T-helper 2 cell (primary cell): Measurements from ENCODE around the gene SALL3.

Experiments
- DNase-seq, 5 experiments: peaks; one replicate each; pipeline versions ENCODE4 v3.0.0 to v3.0.0-alpha.2; 2012 to 2022

The SALL3 gene

DNA sequence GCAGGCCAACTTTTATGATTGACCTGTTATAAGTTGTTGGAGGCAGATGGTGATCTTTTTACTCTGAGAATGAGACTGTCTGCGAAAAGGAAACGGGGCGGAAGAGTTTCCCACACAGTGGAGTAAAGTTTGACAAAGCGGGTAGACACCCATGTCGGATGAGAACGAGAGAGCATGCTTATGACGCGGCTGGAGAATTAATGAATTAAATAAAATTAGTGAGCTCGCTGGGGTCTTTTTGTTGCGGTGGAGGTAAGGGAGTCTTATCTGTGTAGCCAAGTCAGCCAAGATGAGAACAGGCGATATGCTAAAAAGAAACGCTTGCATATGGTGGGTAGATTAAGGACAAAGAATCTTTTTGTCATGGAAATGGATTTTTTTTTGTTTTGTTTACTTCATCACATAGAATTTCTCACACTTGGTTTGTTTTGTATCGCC lies 1.8 kb downstream of the SALL3 start:
- DNase-seq, result no peak

GRCh38 chr18:78981989-78982620 lies 2.5 kb downstream of the SALL3 start:
- DNase-seq, result no peak

DNA sequence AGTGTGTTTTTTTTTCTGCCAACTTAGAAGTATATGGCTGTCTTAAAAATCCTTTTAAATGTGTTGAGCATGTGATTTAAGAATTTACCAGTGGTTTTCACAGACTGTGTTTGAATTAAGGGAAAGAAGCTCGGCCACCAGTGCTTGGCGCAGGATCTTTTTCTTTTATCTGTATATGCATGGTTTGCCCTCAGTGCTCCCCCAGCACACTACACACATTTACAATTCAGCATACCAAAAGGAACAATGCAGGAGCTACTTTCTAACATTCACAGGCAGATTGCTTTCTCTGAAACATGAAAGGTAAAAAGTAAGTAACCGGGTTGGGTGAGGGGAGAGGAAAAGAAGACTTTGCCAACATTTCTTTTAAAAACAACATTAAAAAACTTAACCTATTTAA lies 3.9 kb downstream of the SALL3 start:
- no peak for DNase-seq

- DNase-seq, result peak in 1 of 5 experiments; percentile 44
These were observed 5.5 kb downstream of the SALL3 start for GRCh38 chr18:78984941-78985784.

GRCh38 chr18:78986018-78986481 lies 6.4 kb downstream of the SALL3 start:
- no peak for DNase-seq

GRCh38 chr18:78991446-78991845 lies 11.8 kb downstream of the SALL3 start:
- no peak for DNase-seq

- DNase-seq, result no peak
These were observed 12.7 kb downstream of the SALL3 start for GRCh38 chr18:78992041-78993011.

GRCh38 chr18:78993014-78993926 lies 13.7 kb downstream of the SALL3 start:
- DNase-seq, result no peak

DNA sequence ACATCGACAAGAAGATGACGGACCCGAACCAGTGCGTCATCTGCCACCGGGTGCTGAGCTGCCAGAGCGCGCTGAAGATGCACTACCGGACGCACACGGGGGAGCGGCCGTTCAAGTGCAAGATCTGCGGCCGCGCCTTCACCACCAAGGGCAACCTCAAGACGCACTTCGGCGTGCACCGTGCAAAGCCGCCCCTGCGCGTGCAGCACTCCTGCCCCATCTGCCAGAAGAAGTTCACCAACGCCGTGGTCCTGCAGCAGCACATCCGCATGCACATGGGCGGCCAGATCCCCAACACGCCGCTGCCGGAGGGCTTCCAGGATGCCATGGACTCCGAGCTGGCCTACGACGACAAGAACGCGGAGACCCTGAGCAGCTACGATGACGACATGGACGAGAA lies 14.4 kb downstream of the SALL3 start:
- DNase-seq, result no peak

- no peak for DNase-seq
These were observed 14.9 kb downstream of the SALL3 start for GRCh38 chr18:78994531-78994930.

- DNase-seq, result no peak
These were observed 15.5 kb downstream of the SALL3 start for GRCh38 chr18:78994977-78995582.

GRCh38 chr18:78995740-78996395 lies 16.2 kb downstream of the SALL3 start:
- no peak for DNase-seq

GRCh38 chr18:78996741-78997490 lies 17.3 kb downstream of the SALL3 start:
- no peak for DNase-seq

GRCh38 chr18:78998371-78999071 lies 18.9 kb downstream of the SALL3 start:
- no peak for DNase-seq

DNA sequence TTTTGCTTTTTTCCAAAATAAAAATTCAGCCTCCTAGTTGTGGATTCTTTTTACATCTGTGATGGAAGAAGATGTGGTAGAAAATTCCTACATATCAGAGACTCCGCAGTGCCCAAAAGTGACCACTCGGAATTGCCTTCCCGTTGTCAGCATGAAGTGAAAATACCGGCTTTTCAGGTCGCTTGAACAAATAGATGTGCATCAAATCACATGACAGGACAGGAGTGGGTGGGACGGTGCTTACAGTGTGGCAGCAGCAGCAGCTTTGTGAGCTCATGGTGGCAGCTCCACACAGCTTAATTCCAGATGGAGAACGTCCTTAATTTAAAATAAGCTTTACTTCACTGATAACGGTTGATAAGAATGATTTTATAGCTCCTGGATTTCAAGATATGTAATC lies 20.3 kb downstream of the SALL3 start:
- no peak for DNase-seq

DNA sequence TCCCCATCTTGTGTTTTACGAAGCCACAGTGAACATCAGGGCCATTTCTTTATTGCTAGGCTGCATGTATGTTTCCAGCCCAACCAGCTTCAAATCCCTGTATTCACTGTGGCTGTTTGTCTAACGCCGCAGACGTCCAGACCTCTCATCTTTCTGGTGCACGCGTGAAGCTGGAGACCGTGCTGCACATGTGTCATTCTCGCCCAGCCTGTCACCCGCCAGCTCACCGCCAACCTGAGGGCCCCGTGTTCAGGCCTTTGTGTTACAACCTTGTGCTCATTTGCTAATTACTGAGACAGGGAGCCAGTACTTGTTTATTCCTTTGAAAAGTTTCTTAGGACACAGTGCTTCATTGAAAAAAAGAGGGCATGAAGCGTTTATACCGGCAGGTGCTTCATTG lies 21.4 kb downstream of the SALL3 start:
- DNase-seq, result no peak

DNA sequence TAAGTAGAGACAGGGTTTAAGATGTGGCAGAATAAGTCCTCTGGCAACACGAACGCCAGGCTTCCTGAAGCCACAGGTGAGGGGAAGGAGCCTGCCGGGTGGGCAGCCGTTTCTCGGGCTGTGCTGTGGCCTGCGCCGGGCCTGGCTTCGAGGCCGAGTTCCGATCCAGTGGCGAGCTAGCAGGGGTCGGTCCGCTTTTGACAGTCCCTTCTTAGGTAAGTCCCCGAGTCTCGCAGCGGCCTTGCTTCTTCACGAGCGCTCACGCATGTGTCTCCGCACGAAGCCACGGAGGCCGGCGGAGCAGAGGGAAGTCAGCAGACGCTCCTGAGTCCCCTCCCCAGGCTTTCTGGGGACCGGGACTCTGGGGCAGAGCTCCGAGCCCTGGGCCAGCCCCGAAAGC lies 26.0 kb downstream of the SALL3 start:
- no peak for DNase-seq

DNA sequence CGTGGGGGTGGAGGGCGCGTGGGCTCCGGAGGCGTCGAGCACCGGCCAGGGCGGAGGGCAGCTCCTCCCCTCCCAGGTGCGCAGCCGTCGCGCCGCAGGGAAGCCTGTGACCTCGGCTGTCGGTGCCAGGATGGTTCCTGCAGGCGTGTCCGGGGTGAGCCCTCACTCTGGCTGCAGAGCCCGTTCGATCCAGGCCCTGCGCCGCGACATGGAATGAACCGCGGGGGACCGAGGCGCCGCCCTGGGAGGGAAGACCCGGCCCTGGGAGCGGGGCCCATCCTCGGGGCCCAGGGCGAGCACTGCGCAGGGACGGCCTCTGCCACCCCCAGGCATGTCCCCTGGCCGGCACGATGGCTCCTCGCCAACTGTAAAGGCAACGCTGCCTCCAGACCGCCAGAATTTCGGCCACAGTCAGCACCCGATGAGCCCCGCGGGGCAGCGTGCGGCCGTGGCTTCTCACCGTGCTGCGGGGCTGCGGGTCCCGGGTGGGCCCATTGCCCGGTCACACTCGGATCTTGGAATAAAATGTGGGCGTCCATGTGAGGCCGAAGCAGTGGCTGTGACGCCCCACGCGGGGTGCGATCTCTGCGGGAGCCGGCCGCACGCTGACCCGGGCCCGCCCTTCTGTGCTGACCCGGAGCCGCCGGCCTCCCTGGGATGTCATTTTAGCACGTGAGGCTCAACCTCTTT lies 26.6 kb downstream of the SALL3 start:
- DNase-seq, result no peak

GRCh38 chr18:79007440-79007839 lies 27.8 kb downstream of the SALL3 start:
- DNase-seq, result no peak
